Neural cell (in vitro differentiated cells): ENCODE data around the gene ROR1. TPM values are rescaled to one million over a fixed set of nuclear protein-coding genes. Genes with fewer than 3 reads are reported as not detected.

Source experiments
- H2AFZ ChIP-seq: fragments of 200-600, 300-800 bp; sonication (generic), shearing (Covaris generic); 2 replicates; pipeline ENCODE4 v1.6.0; 2014; ENCODE audit warnings: low read depth, mild to moderate bottlenecking, antibody characterized with exemption, low read length, moderate library complexity
- H3F3A ChIP-seq: fragments of 200-600 bp; shearing (Covaris generic); 2 replicates; pipeline ENCODE4 v1.6.1; 2016; ENCODE audit warnings: mild to moderate bottlenecking, moderate library complexity, mixed read lengths, antibody characterized with exemption, low read length; ENCODE audit not compliant: insufficient read depth, poor library complexity, severe bottlenecking
- H3K27ac ChIP-seq: fragments of 200-600, 300-800 bp; sonication (generic), shearing (Covaris generic); 2 replicates; pipeline ENCODE4 v1.5.1; 2014; ENCODE audit warnings: mild to moderate bottlenecking, low read length, moderate library complexity
- H3K27me3 ChIP-seq: fragments of 300-800, 200-600 bp; sonication (generic), shearing (Covaris generic); 2 replicates; pipeline ENCODE4 v1.6.0; 2014; ENCODE audit warnings: mild to moderate bottlenecking, low read depth, low read length, moderate library complexity; ENCODE audit not compliant: insufficient read depth
- H3K36me3 ChIP-seq: fragments of 300-800, 200-600 bp; sonication (generic), shearing (Covaris generic); 2 replicates; pipeline ENCODE4 v1.5.1; 2014; ENCODE audit warnings: mild to moderate bottlenecking, antibody characterized with exemption, low read length, moderate library complexity; ENCODE audit not compliant: insufficient read depth
- H3K4me2 ChIP-seq: fragments of 300-800, 200-600 bp; sonication (generic), shearing (Covaris generic); 2 replicates; pipeline ENCODE4 v1.6.0; 2014; ENCODE audit warnings: mild to moderate bottlenecking, low read length
- H3K4me3 ChIP-seq: fragments of 300-800, 200-600 bp; sonication (generic), shearing (Covaris generic); 2 replicates; pipeline ENCODE4 v1.5.1; 2014; ENCODE audit warnings: mild to moderate bottlenecking, low read length, moderate library complexity
- H3K79me2 ChIP-seq: fragments of 200-600 bp; shearing (Covaris generic); replicated peaks from 2 replicates; pipeline ENCODE4 v1.6.0; 2014; ENCODE audit warnings: mild to moderate bottlenecking, low read length, moderate library complexity; ENCODE audit not compliant: insufficient read depth
- H3K9ac ChIP-seq: fragments of 300-800, 200-600 bp; sonication (generic), shearing (Covaris generic); 2 replicates; pipeline ENCODE4 v1.6.1; 2016; ENCODE audit warnings: mild to moderate bottlenecking, low read length, mixed read lengths
- H3K9me2 ChIP-seq: fragments of 200-600 bp; shearing (Covaris generic); 2 replicates; pipeline ENCODE4 v1.6.1; 2016; ENCODE audit warnings: mild to moderate bottlenecking, low read length, mixed read lengths; ENCODE audit not compliant: insufficient read depth
- H3K9me3 ChIP-seq: fragments of 200-600, 300-800 bp; sonication (generic), shearing (Covaris generic); 2 replicates; pipeline ENCODE4 v1.6.1; 2016; ENCODE audit warnings: mild to moderate bottlenecking, mixed run types, low read length, moderate library complexity, mixed read lengths
- H4K20me1 ChIP-seq: fragments of 200-600 bp; shearing (Covaris generic); 2 replicates; pipeline ENCODE4 v1.6.1; 2016; ENCODE audit warnings: mild to moderate bottlenecking, mixed run types; ENCODE audit not compliant: insufficient read depth
- EP300 ChIP-seq: fragments of 450-650 bp; conservative IDR thresholded peaks from 2 replicates; pipeline ENCODE4 v1.6.1; 2014; ENCODE audit warnings: antibody characterized with exemption, mild to moderate bottlenecking, moderate library complexity; ENCODE audit not compliant: poor library complexity, severe bottlenecking
- EZH2 ChIP-seq: fragments of 200-600, 300-800 bp; shearing (Covaris generic), sonication (generic); IDR thresholded peaks from 2 replicates; pipeline ENCODE4 v1.6.1; 2014; ENCODE audit warnings: antibody characterized with exemption, low read length, borderline replicate concordance, mild to moderate bottlenecking; ENCODE audit not compliant: insufficient read depth, poor library complexity, severe bottlenecking
- POLR2AphosphoS5 ChIP-seq: IDR thresholded peaks from 2 replicates; pipeline ENCODE4 v1.6.1; 2012
- RAD21 ChIP-seq: fragments of 450-650 bp; conservative IDR thresholded peaks from 2 replicates; pipeline ENCODE4 v1.6.1; 2014; ENCODE audit warnings: antibody characterized with exemption, mild to moderate bottlenecking, moderate library complexity
- SMC3 ChIP-seq: fragments of 450-650 bp; conservative IDR thresholded peaks from 2 replicates; pipeline ENCODE4 v1.6.1; 2014; ENCODE audit warnings: antibody characterized with exemption, mild to moderate bottlenecking, moderate library complexity; ENCODE audit not compliant: poor library complexity
- TAF1 ChIP-seq: IDR thresholded peaks from 2 replicates; pipeline ENCODE4 v1.6.1; 2012; ENCODE audit warnings: low read depth
- polyA plus RNA-seq: library from polyadenylated mRNA; depleted of rRNA; stranded (reverse); fragments of >200 nt; gene quantifications from 2 replicates; pipeline ENCODE4 v1.2.3, GENCODE V29; 2014
- TF ChIP-seq, protein P1 (sequence below): fragments of 450-650 bp; IDR thresholded peaks from 2 replicates; pipeline ENCODE4 v1.5.1; 2014; ENCODE audit warnings: antibody characterized with exemption, mild to moderate bottlenecking, moderate library complexity; ENCODE audit not compliant: poor library complexity, severe bottlenecking
- TF ChIP-seq, protein P2 (sequence below): IDR thresholded peaks from 2 replicates; pipeline ENCODE4 v1.6.1; 2012; ENCODE audit warnings: borderline replicate concordance

The ROR1 gene
- polyA plus RNA-seq, 1 donor from 2014 or later = 0.27 TPM

DNA sequence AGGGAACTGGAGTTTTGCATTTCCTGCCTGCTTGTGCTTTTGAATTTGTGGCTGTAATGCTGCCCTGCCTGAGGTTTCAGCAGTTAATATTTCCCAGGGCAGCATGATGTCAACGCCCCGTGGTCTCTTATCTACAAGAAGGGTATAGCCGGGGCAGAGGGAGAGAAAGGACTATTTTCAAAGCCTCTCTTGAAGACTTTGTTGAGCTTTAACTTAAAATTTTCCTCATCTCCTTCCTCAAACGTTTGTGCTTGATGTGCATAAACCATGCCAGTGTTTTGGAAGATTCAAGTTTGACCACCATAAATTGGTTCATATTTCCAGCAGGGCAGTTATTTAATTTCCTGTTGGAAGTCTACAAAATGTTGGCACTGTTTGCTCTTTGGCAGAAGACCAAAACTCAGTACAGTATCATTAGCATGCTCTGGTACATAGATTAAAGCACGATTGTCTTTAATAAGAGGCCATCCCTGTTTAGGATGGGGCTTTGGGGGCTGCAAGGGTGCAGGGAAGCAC, 43.4 kb downstream of the ROR1 start:
- H3K9ac ChIP-seq = no peak overlapping the region
- peaks cover 4% of the 10 kb centered on the region for H3K9me3 ChIP-seq
- no peaks in the 10 kb centered on the region for H3K27me3 ChIP-seq
- no peak overlapping the region for H3K27ac ChIP-seq
- no peak overlapping the region for H3K4me2 ChIP-seq
- no peaks in the 10 kb centered on the region for H3K9me2 ChIP-seq
- no peaks in the 10 kb centered on the region for H4K20me1 ChIP-seq
- no peaks in the 10 kb centered on the region for H3K36me3 ChIP-seq
- H3K4me3 ChIP-seq = no peak overlapping the region
- TF ChIP-seq TAF1 (no peak), EZH2 (no peak), SMC3 (no peak), POLR2AphosphoS5 (no peak), RAD21 (no peak)
- TF ChIP-seq, protein P1, sequence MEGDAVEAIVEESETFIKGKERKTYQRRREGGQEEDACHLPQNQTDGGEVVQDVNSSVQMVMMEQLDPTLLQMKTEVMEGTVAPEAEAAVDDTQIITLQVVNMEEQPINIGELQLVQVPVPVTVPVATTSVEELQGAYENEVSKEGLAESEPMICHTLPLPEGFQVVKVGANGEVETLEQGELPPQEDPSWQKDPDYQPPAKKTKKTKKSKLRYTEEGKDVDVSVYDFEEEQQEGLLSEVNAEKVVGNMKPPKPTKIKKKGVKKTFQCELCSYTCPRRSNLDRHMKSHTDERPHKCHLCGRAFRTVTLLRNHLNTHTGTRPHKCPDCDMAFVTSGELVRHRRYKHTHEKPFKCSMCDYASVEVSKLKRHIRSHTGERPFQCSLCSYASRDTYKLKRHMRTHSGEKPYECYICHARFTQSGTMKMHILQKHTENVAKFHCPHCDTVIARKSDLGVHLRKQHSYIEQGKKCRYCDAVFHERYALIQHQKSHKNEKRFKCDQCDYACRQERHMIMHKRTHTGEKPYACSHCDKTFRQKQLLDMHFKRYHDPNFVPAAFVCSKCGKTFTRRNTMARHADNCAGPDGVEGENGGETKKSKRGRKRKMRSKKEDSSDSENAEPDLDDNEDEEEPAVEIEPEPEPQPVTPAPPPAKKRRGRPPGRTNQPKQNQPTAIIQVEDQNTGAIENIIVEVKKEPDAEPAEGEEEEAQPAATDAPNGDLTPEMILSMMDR = no peak
- TF ChIP-seq, protein P2, sequence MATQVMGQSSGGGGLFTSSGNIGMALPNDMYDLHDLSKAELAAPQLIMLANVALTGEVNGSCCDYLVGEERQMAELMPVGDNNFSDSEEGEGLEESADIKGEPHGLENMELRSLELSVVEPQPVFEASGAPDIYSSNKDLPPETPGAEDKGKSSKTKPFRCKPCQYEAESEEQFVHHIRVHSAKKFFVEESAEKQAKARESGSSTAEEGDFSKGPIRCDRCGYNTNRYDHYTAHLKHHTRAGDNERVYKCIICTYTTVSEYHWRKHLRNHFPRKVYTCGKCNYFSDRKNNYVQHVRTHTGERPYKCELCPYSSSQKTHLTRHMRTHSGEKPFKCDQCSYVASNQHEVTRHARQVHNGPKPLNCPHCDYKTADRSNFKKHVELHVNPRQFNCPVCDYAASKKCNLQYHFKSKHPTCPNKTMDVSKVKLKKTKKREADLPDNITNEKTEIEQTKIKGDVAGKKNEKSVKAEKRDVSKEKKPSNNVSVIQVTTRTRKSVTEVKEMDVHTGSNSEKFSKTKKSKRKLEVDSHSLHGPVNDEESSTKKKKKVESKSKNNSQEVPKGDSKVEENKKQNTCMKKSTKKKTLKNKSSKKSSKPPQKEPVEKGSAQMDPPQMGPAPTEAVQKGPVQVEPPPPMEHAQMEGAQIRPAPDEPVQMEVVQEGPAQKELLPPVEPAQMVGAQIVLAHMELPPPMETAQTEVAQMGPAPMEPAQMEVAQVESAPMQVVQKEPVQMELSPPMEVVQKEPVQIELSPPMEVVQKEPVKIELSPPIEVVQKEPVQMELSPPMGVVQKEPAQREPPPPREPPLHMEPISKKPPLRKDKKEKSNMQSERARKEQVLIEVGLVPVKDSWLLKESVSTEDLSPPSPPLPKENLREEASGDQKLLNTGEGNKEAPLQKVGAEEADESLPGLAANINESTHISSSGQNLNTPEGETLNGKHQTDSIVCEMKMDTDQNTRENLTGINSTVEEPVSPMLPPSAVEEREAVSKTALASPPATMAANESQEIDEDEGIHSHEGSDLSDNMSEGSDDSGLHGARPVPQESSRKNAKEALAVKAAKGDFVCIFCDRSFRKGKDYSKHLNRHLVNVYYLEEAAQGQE = no peak
- H2AFZ ChIP-seq = no peak overlapping the region
- no peaks in the 10 kb centered on the region for H3F3A ChIP-seq
- H3K79me2 ChIP-seq = no peaks in the 10 kb centered on the region

DNA sequence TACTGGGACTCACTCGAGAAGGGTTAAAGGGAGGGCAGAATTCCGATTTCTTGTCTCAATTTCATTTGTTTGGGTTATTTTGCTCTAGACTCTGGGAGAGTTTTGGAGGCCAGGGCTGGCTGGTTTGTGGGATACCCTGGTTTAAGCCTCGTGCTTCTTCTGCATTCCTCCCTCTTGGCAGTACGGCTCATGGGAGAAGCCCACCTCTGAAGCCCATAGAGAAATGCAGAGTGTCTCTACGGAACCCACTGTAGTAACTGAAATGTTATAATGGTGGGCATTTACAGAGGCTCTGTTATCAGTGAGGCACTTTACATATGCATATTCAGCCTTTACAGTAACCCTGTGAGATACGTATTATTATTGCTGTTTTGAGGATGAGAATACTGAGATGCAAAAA, 43.9 kb downstream of the ROR1 start:
- Histone ChIP-seq H4K20me1 (no peaks in the 10 kb centered on the region), H3K27me3 (no peaks in the 10 kb centered on the region), H3K27ac (no peak overlapping the region), H3K9me2 (no peaks in the 10 kb centered on the region), H3K79me2 (no peaks in the 10 kb centered on the region), H3K4me2 (no peak overlapping the region), H3K9ac (no peak overlapping the region), H2AFZ (no peak overlapping the region), H3K36me3 (no peaks in the 10 kb centered on the region), H3K9me3 (peaks cover 4% of the 10 kb centered on the region), H3K4me3 (no peak overlapping the region), H3F3A (no peaks in the 10 kb centered on the region)
- no peak for TF ChIP-seq TAF1
- no peak for TF ChIP-seq EP300
- no peak for TF ChIP-seq POLR2AphosphoS5

DNA sequence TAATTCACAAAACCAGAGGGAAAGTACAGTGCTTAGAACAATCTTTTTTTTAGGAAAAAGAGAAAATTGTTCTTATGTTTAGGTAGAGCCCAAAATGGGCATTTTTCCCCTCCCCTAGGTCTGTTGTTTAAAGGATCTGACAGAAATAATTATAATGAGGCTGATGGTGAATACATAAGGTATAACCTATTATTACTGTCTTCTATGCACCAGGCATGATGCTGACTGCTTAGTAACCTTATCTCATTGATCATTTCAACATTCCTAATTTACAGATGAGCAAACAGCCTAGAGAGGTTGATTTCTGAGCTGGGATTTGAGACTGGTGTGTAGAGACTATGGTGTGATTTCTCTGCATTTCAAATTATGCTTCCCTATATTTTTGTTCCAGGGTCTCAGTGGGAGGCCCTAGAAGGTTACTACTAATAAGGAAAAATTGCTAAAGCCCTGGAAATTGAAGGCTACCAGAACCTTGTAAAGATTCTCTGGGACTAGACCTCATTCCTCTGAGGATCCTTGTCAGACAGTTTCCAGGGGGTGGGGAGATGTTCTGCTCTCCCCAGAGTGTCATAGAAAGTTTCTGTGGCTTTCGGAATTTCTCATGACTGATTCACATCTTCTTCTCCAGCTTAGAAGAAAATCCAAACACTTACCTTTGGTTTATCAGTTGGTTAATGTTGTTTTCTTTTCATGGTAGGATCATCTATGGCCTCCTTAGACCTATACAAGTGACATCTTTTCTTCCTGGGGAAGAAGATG, 44.9 kb downstream of the ROR1 start:
- Histone ChIP-seq H4K20me1 (no peaks in the 10 kb centered on the region), H3K4me2 (no peak overlapping the region), H3K9me3 (peaks cover 4% of the 10 kb centered on the region), H3K36me3 (no peaks in the 10 kb centered on the region), H3K9me2 (no peaks in the 10 kb centered on the region), H3K27ac (no peak overlapping the region), H3K79me2 (no peaks in the 10 kb centered on the region), H2AFZ (no peak overlapping the region), H3F3A (no peaks in the 10 kb centered on the region), H3K9ac (no peak overlapping the region), H3K4me3 (no peak overlapping the region), H3K27me3 (no peaks in the 10 kb centered on the region)
- TF ChIP-seq, protein P2 = no peak
- TF ChIP-seq EP300 (no peak), SMC3 (no peak), EZH2 (no peak), TAF1 (no peak), RAD21 (no peak)
